Effector memory CD4-positive, alpha-beta T cell (primary cell): Measurements from ENCODE around the gene ZNF513.

Source experiments
- DNase-seq, 3 donors: peaks; one replicate each; pipeline ENCODE4 v3.0.0-alpha.2; 2020
- H3K27ac ChIP-seq: 2 replicates; pipeline ENCODE4 v1.7.0; 2013; ENCODE audit warnings: mild to moderate bottlenecking, low read length, moderate library complexity; ENCODE audit not compliant: insufficient read depth, poor library complexity, severe bottlenecking
- H3K27me3 ChIP-seq: replicated peaks from 2 replicates; pipeline ENCODE4 v1.7.0; 2013; ENCODE audit warnings: mild to moderate bottlenecking, low read length; ENCODE audit not compliant: insufficient read depth, control insufficient read depth, poor library complexity, severe bottlenecking
- H3K36me3 ChIP-seq: 2 replicates; pipeline ENCODE4 v1.7.0; 2013; ENCODE audit warnings: mild to moderate bottlenecking, low read length, moderate library complexity; ENCODE audit not compliant: control insufficient read depth, insufficient read depth
- H3K4me1 ChIP-seq: 2 replicates; pipeline ENCODE4 v1.7.0; 2013; ENCODE audit warnings: low read length, mild to moderate bottlenecking; ENCODE audit not compliant: control insufficient read depth, insufficient read depth, poor library complexity, severe bottlenecking
- H3K4me3 ChIP-seq: 2 replicates; pipeline ENCODE4 v1.7.0; 2013; ENCODE audit warnings: low read length, low read depth, mild to moderate bottlenecking; ENCODE audit not compliant: insufficient read depth, poor library complexity, severe bottlenecking
- H3K9me3 ChIP-seq: 2 replicates; pipeline ENCODE4 v1.7.0; 2013; ENCODE audit warnings: mild to moderate bottlenecking, low read length, moderate library complexity; ENCODE audit not compliant: control insufficient read depth

Gene ZNF513

GRCh38 chr2:27335311-27335710, 45.2 kb downstream of the ZNF513 start:
- Histone ChIP-seq H3K4me1 (no peaks in the 10 kb centered on the region), H3K27me3 (no peaks in the 10 kb centered on the region), H3K27ac (no peak overlapping the region), H3K4me3 (no peak overlapping the region), H3K9me3 (no peaks in the 10 kb centered on the region), H3K36me3 (peaks cover 55% of the 10 kb centered on the region)
- no peak for DNase-seq
